ENCODE results near the gene FAF1.

DNA sequence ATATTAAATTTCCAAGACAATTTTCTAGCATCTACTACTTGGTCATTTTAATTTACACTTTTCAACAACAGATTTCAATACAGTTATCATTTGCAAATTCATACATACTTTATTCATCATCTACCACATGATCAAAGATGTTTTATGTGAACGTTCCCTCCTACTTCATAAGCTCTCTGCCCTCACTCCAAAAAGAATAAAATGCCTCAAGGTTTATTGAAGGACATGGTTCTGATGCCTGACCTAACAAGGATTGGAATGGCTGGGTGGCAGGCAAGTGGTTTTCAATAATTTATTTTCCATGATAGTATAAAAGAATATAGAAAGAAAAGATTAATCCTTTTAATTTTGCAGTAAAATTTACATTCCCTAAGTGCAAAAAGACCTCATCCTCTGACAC lies 15.4 kb upstream of the FAF1 start:
- TF ChIP-seq POLR2A (IDR thresholded peaks at IDR 0.05) = no peak
- TF ChIP-seq, protein P1, sequence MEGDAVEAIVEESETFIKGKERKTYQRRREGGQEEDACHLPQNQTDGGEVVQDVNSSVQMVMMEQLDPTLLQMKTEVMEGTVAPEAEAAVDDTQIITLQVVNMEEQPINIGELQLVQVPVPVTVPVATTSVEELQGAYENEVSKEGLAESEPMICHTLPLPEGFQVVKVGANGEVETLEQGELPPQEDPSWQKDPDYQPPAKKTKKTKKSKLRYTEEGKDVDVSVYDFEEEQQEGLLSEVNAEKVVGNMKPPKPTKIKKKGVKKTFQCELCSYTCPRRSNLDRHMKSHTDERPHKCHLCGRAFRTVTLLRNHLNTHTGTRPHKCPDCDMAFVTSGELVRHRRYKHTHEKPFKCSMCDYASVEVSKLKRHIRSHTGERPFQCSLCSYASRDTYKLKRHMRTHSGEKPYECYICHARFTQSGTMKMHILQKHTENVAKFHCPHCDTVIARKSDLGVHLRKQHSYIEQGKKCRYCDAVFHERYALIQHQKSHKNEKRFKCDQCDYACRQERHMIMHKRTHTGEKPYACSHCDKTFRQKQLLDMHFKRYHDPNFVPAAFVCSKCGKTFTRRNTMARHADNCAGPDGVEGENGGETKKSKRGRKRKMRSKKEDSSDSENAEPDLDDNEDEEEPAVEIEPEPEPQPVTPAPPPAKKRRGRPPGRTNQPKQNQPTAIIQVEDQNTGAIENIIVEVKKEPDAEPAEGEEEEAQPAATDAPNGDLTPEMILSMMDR (IDR thresholded peaks at IDR 0.05 in 4 of 5, conservative IDR thresholded peaks at IDR 0.05 in 1 of 5) = no peak
